Measurements from ENCODE around the gene TMOD3.

DNA sequence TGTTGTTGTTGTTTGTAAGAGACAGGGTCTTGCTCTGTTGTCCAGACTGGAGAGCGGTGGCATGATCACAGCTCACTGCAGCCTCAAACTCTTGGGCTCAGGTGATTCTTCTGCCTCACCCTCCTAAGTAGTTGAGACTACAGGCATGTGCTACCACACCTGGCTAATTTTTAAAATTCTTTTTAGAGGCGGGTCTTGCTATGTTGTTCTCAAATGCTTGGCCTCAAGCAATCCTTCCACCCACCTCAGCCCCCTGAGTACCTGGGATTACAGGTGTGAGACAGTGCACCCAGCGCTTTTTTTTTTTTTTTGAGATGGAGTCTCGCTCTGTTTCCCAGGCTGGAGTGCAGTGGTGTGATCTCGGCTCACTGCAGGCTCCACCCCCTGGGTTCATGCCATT is 46.7 kb downstream of the TMOD3 start:
- TF ChIP-seq, protein P1, sequence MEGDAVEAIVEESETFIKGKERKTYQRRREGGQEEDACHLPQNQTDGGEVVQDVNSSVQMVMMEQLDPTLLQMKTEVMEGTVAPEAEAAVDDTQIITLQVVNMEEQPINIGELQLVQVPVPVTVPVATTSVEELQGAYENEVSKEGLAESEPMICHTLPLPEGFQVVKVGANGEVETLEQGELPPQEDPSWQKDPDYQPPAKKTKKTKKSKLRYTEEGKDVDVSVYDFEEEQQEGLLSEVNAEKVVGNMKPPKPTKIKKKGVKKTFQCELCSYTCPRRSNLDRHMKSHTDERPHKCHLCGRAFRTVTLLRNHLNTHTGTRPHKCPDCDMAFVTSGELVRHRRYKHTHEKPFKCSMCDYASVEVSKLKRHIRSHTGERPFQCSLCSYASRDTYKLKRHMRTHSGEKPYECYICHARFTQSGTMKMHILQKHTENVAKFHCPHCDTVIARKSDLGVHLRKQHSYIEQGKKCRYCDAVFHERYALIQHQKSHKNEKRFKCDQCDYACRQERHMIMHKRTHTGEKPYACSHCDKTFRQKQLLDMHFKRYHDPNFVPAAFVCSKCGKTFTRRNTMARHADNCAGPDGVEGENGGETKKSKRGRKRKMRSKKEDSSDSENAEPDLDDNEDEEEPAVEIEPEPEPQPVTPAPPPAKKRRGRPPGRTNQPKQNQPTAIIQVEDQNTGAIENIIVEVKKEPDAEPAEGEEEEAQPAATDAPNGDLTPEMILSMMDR (IDR thresholded peaks at IDR 0.05; ENCODE audit: low read depth, low read length, missing input control) = no peak
- TF ChIP-seq, protein P2, sequence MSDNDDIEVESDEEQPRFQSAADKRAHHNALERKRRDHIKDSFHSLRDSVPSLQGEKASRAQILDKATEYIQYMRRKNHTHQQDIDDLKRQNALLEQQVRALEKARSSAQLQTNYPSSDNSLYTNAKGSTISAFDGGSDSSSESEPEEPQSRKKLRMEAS (IDR thresholded peaks at IDR 0.05) = no peak
- TF ChIP-seq, protein P3, sequence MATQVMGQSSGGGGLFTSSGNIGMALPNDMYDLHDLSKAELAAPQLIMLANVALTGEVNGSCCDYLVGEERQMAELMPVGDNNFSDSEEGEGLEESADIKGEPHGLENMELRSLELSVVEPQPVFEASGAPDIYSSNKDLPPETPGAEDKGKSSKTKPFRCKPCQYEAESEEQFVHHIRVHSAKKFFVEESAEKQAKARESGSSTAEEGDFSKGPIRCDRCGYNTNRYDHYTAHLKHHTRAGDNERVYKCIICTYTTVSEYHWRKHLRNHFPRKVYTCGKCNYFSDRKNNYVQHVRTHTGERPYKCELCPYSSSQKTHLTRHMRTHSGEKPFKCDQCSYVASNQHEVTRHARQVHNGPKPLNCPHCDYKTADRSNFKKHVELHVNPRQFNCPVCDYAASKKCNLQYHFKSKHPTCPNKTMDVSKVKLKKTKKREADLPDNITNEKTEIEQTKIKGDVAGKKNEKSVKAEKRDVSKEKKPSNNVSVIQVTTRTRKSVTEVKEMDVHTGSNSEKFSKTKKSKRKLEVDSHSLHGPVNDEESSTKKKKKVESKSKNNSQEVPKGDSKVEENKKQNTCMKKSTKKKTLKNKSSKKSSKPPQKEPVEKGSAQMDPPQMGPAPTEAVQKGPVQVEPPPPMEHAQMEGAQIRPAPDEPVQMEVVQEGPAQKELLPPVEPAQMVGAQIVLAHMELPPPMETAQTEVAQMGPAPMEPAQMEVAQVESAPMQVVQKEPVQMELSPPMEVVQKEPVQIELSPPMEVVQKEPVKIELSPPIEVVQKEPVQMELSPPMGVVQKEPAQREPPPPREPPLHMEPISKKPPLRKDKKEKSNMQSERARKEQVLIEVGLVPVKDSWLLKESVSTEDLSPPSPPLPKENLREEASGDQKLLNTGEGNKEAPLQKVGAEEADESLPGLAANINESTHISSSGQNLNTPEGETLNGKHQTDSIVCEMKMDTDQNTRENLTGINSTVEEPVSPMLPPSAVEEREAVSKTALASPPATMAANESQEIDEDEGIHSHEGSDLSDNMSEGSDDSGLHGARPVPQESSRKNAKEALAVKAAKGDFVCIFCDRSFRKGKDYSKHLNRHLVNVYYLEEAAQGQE (IDR thresholded peaks at IDR 0.05) = no peak
- TF ChIP-seq YY1 (IDR thresholded peaks at IDR 0.05) (no peak), RAD21 (IDR thresholded peaks at IDR 0.05) (no peak), TAF1 (conservative IDR thresholded peaks at IDR 0.05) (no peak), NR2F2 (IDR thresholded peaks at IDR 0.05) (no peak), FOXA1 (IDR thresholded peaks at IDR 0.05) (no peak), ZBTB33 (IDR thresholded peaks at IDR 0.05) (no peak), SP1 (IDR thresholded peaks at IDR 0.05) (no peak), EGR1 (IDR thresholded peaks at IDR 0.05; ENCODE audit: low read depth in 2 of 2) (no peak), GABPA (IDR thresholded peaks at IDR 0.05 in 1 of 2, conservative IDR thresholded peaks at IDR 0.05 in 1 of 2) (no peak), FOXA2 (IDR thresholded peaks at IDR 0.05) (no peak)
- TF ChIP-seq, protein P4, sequence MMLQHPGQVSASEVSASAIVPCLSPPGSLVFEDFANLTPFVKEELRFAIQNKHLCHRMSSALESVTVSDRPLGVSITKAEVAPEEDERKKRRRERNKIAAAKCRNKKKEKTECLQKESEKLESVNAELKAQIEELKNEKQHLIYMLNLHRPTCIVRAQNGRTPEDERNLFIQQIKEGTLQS (IDR thresholded peaks at IDR 0.05) = no peak

Data from liver (tissue), 3 donors.